HFFc6 (cell line): ENCODE data around the gene SLC37A3. TPM values are rescaled to one million over a fixed set of nuclear protein-coding genes. Genes with fewer than 3 reads are reported as not detected.
"Not testable (repeated sequence)": the region's sequence is repeated elsewhere in the genome, so short reads cannot be mapped to it uniquely, and the experiment has no call there.

Experiments
- DNase-seq: peaks from one replicate; pipeline ENCODE4 v3.0.0-alpha.2; 2018
- H3K27ac Mint-ChIP-seq: 2 replicates; pipeline ENCODE4 v1.8.0; 2020; ENCODE audit warnings: mild to moderate bottlenecking, mixed read lengths
- H3K27me3 Mint-ChIP-seq: 2 replicates; pipeline ENCODE4 v1.8.0; 2021; ENCODE audit warnings: mild to moderate bottlenecking, moderate library complexity, mixed read lengths; ENCODE audit not compliant: insufficient read depth
- H3K36me3 Mint-ChIP-seq: 2 replicates; pipeline ENCODE4 v1.8.0; 2021; ENCODE audit warnings: low read depth, mixed read lengths
- H3K4me1 Mint-ChIP-seq: 2 replicates; pipeline ENCODE4 v1.8.0; 2020; ENCODE audit warnings: low read depth, mixed read lengths
- H3K4me3 Mint-ChIP-seq: 2 replicates; pipeline ENCODE4 v1.8.0; 2020; ENCODE audit warnings: mild to moderate bottlenecking, moderate library complexity, mixed read lengths
- H3K9me3 Mint-ChIP-seq: 2 replicates; pipeline ENCODE4 v1.8.0; 2020; ENCODE audit warnings: mild to moderate bottlenecking, mixed read lengths
- total RNA-seq, 6 experiments: library from RNA; stranded (reverse); fragmentation: NEBNext Ultra II Directional; extraction: Animal tissue kit (Norgen Biotek cat#: 25700); gene quantifications; 2 replicates in 1 of 6; 3 replicates in 5 of 6; pipeline ENCODE4 v1.2.3, GENCODE V29; 2021
- TF ChIP-seq, protein P1 (sequence below): fragments of 200-600 bp; sonication (generic); IDR thresholded peaks from 2 replicates; pipeline ENCODE4 v1.5.0; 2021; ENCODE audit warnings: antibody characterized with exemption, mild to moderate bottlenecking

Gene SLC37A3
- total RNA-seq, 6 experiments from 2014 or later, result 26.3 to 32.8 (median 27.1) TPM

DNA sequence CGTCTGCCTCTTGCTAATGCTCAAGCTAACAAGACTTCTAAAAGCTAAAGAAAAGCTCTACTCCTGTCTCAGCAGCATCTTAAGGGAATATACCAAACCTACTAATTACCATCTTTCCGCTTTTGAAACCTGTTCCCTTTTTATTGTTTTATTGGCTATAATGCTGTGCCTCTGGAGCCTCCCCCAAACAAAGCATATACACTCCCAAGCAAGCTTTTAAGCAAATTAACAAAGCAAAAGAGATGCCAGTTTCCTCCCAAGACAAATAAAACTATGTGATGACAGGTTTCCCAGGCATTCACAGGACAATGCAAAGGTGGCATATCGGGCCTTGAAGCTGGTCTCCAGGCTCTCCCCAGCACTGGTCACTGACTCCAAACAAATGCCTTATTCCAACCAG, 52.9 kb downstream of the SLC37A3 start:
- Mint-ChIP-seq H3K36me3 (peaks cover 15% of the 10 kb centered on the region; the same call in 1 of the 2 replicates), H3K4me3 (no peak overlapping the region), H3K27me3 (no peaks in the 10 kb centered on the region; the same call in 1 of the 2 replicates), H3K9me3 (no peaks in the 10 kb centered on the region), H3K27ac (no peak overlapping the region), H3K4me1 (peaks cover 36% of the 10 kb centered on the region)
- DNase-seq, result no peak
- TF ChIP-seq, protein P1, sequence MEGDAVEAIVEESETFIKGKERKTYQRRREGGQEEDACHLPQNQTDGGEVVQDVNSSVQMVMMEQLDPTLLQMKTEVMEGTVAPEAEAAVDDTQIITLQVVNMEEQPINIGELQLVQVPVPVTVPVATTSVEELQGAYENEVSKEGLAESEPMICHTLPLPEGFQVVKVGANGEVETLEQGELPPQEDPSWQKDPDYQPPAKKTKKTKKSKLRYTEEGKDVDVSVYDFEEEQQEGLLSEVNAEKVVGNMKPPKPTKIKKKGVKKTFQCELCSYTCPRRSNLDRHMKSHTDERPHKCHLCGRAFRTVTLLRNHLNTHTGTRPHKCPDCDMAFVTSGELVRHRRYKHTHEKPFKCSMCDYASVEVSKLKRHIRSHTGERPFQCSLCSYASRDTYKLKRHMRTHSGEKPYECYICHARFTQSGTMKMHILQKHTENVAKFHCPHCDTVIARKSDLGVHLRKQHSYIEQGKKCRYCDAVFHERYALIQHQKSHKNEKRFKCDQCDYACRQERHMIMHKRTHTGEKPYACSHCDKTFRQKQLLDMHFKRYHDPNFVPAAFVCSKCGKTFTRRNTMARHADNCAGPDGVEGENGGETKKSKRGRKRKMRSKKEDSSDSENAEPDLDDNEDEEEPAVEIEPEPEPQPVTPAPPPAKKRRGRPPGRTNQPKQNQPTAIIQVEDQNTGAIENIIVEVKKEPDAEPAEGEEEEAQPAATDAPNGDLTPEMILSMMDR, result no peak

DNA sequence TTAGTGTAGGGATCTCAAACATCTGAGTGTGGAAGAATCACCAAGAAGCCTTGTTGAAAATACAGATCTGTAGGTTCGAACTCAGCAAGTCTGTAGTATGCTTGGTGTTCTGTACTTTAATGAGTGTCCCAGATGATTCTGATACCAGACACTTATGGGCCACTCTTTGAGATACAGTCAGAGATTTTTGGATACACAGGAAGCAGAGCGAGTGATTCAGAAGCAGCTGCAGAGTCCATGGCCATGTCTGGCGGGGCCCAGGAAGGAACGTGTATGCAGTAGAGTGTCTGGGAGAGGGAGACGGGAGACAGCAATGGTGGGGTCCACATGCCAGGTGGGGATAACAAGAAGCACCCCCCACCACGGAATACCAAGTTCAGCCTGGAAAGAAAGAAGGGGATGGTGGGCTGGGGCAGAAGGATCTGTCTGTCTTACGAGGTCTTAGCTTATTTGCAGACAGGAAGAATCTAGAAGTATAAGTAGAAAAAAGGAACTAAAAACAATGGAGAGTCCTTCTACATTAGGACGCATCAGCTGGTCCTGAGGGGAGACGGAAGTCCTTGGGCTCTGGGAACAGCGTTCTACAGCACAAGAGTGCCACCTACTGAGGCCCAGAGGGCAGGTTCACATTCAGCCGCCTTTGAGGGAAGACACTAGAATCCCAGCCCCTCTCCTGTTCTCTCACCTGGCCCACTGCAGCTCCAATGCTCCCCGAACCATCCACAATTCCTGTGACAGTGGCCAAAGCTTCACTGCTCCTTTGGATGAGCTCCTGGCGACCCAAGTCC, 55.4 kb downstream of the SLC37A3 start:
- no peaks in the 10 kb centered on the region for H3K9me3 Mint-ChIP-seq
- H3K4me1 Mint-ChIP-seq, result peaks cover 19% of the 10 kb centered on the region
- TF ChIP-seq, protein P1, result peak; percentile 54
- DNase-seq, result no peak
- peak overlapping the region; percentile 42 for H3K27ac Mint-ChIP-seq
- peaks cover 20% of the 10 kb centered on the region; the same call in 1 of the 2 replicates for H3K36me3 Mint-ChIP-seq
- H3K4me3 Mint-ChIP-seq, result no peak overlapping the region
- no peaks in the 10 kb centered on the region for H3K27me3 Mint-ChIP-seq

GRCh38 chr7:140338959-140339358, 59.4 kb downstream of the SLC37A3 start:
- Mint-ChIP-seq H3K4me1 (peaks cover 19% of the 10 kb centered on the region), H3K36me3 (peaks cover 30% of the 10 kb centered on the region; the same call in 1 of the 2 replicates)
- H3K27ac Mint-ChIP-seq, DNase-seq, H3K9me3 Mint-ChIP-seq, H3K27me3 Mint-ChIP-seq, H3K4me3 Mint-ChIP-seq: not testable (repeated sequence)

DNA sequence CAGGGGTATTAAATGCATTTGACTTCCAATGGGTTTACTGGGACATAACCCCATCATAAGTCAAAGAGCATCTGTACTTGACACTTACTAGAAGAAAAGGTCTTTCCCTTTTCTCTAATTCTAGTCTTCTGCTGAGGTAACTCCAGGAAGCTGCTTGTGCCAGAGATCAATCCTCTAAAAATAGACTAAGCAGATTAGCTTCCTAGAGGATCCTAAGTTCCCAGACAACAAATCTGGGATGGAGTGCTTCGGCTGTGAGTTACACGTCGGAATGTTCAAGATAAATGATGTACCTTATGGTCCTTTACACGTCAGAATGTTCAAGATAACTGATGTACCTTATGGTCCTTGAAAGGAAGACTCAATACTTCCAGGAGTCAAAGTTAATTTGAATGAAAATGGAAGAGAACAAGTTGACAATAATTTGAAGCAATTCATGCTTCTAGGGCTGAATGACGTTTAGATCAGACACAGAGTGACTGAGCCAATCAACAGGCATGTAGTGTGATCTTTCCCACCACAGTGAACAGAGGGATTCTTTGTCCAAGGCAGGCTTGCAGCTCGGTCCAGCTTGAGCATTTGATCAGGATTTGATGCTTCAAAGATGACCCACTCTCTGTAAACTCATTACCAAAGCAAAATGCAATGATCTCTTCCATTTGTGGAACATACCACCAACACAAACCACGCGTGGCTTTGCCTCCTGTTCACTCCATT, 63.8 kb downstream of the SLC37A3 start:
- no peaks in the 10 kb centered on the region for H3K9me3 Mint-ChIP-seq
- H3K27me3 Mint-ChIP-seq, result peaks cover 7% of the 10 kb centered on the region
- H3K4me3 Mint-ChIP-seq, result no peak overlapping the region
- TF ChIP-seq, protein P1, result no peak
- H3K36me3 Mint-ChIP-seq, result 0 out of 2 replicates have a peak, but pooled peaks cover 10% of the 10 kb centered on the region
- no peak for DNase-seq
- H3K27ac Mint-ChIP-seq, result no peak overlapping the region
- no peaks in the 10 kb centered on the region for H3K4me1 Mint-ChIP-seq

DNA sequence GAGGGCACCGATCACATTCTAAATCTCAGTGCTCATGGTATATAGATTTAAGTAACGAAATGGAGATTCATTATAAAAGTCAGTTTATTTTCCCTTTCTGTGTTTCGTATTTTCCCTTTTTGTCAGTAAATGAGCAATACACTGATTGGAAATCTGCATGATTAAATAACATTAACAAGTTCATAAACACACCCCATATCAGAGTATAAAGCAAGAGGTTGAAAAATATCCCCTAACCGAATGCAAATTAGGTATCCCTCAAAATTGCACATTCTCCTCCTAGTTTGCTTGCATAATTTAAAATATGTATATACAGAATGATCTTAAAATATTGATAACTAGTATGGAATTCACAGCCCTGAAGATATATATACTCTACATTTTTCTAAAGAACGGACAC, 64.6 kb downstream of the SLC37A3 start:
- no peak overlapping the region for H3K4me3 Mint-ChIP-seq
- DNase-seq, result no peak
- 0 out of 2 replicates have a peak, but pooled peaks cover 10% of the 10 kb centered on the region for H3K36me3 Mint-ChIP-seq
- H3K4me1 Mint-ChIP-seq, result no peaks in the 10 kb centered on the region
- no peaks in the 10 kb centered on the region for H3K9me3 Mint-ChIP-seq
- TF ChIP-seq, protein P1, result no peak
- no peak overlapping the region for H3K27ac Mint-ChIP-seq
- H3K27me3 Mint-ChIP-seq, result peaks cover 7% of the 10 kb centered on the region

GRCh38 chr7:140333223-140333622, 65.1 kb downstream of the SLC37A3 start:
- TF ChIP-seq, protein P1, result no peak
- no peaks in the 10 kb centered on the region for H3K9me3 Mint-ChIP-seq
- no peak for DNase-seq
- 0 out of 2 replicates have a peak, but pooled peaks cover 10% of the 10 kb centered on the region for H3K36me3 Mint-ChIP-seq
- peaks cover 7% of the 10 kb centered on the region for H3K27me3 Mint-ChIP-seq
- H3K4me3 Mint-ChIP-seq, result no peak overlapping the region
- H3K27ac Mint-ChIP-seq, result no peak overlapping the region
- H3K4me1 Mint-ChIP-seq, result no peaks in the 10 kb centered on the region
